Breast epithelium (tissue), 3 donors: ENCODE data around the gene R3HDML.

Source experiments
- CTCF ChIP-seq, 3 donors: fragments of 450-650 bp; IDR thresholded peaks; one replicate each; pipeline ENCODE4 v1.5.1; 2016 to 2017; ENCODE audit warnings: antibody characterized with exemption in 3 of 3, mild to moderate bottlenecking in 3 of 3, moderate library complexity in 3 of 3
- POLR2A ChIP-seq: fragments of 450-650 bp; IDR thresholded peaks from one replicate; pipeline ENCODE4 v1.6.1; 2016; ENCODE audit warnings: antibody characterized with exemption, mild to moderate bottlenecking, moderate library complexity
- POLR2AphosphoS5 ChIP-seq, 3 donors: sonication (generic); formaldehyde crosslinking; IDR thresholded peaks; one replicate each; pipeline ENCODE4 v1.6.1; 2017; ENCODE audit warnings: antibody characterized with exemption in 3 of 3

- TF ChIP-seq POLR2A (no peak), CTCF (IDR thresholded peaks at IDR 0.05) (no peak), POLR2AphosphoS5 (IDR thresholded peaks at IDR 0.05) (no peak)
Observed at GRCh38 chr20:44335675-44336074, 1.2 kb upstream of the R3HDML start.
